GM18499 (cell line): ENCODE results near the gene CSE1L.
"Not testable (repeated sequence)": the region's sequence is repeated elsewhere in the genome, so short reads cannot be mapped to it uniquely, and the experiment has no call there.

Source experiments
- ATAC-seq: cut with Tn5 transposase; IDR thresholded peaks from one replicate; pipeline ENCODE4 v1.9.1; 2021; ENCODE audit warnings: moderate number of reproducible peaks; ENCODE audit not compliant: insufficient read depth, unreplicated experiment

CSE1L gene

GRCh38 chr20:49046087-49046900 lies at the start of gene CSE1L:
Gene CSE1L, plus strand, starts transcription at chr20:49046312. Its CDS starts 12,152 bp downstream, at chr20:49058464.
- peak; percentile 69 for ATAC-seq

- ATAC-seq: no peak
These were observed 45.9 kb upstream of the CSE1L start for GRCh38 chr20:48999890-49000870.

- no peak for ATAC-seq
These were observed 44.4 kb upstream of the CSE1L start for GRCh38 chr20:49001741-49002140.

GRCh38 chr20:49006446-49006980 lies 39.6 kb upstream of the CSE1L start:
- ATAC-seq: no peak

GRCh38 chr20:49009899-49010631 lies 36.0 kb upstream of the CSE1L start:
- ATAC-seq: no peak

- no peak for ATAC-seq
These were observed 21.9 kb upstream of the CSE1L start for GRCh38 chr20:49024220-49024619.

- ATAC-seq: not testable (repeated sequence)
These were observed 17.9 kb upstream of the CSE1L start for GRCh38 chr20:49028177-49028576.

GRCh38 chr20:49028684-49029083 lies 17.4 kb upstream of the CSE1L start:
- ATAC-seq: no peak

GRCh38 chr20:49029203-49029602 lies 16.9 kb upstream of the CSE1L start:
- no peak for ATAC-seq

- ATAC-seq: no peak
These were observed 15.0 kb upstream of the CSE1L start for GRCh38 chr20:49030954-49031619.

- ATAC-seq: no peak
These were observed 13.7 kb upstream of the CSE1L start for GRCh38 chr20:49032455-49032854.

- ATAC-seq: no peak
These were observed 11.9 kb upstream of the CSE1L start for GRCh38 chr20:49034070-49034732.

- ATAC-seq: no peak
These were observed 8.1 kb upstream of the CSE1L start for GRCh38 chr20:49037962-49038387.

- ATAC-seq: no peak
These were observed 6.3 kb upstream of the CSE1L start for GRCh38 chr20:49039854-49040253.

GRCh38 chr20:49043000-49043399 lies 3.1 kb upstream of the CSE1L start:
- no peak for ATAC-seq

GRCh38 chr20:49045440-49046086 lies 549 bp upstream of the CSE1L start:
- ATAC-seq: no peak

GRCh38 chr20:49052334-49052733 lies 6.2 kb downstream of the CSE1L start:
- no peak for ATAC-seq

GRCh38 chr20:49054056-49054643 lies 8.0 kb downstream of the CSE1L start:
- no peak for ATAC-seq
